ENCODE results near the gene HSBP1L1.

GRCh38 chr18:79918615-79919011 lies 45.8 kb upstream of the HSBP1L1 start:
- no peak for TF ChIP-seq CTCF (IDR thresholded peaks at IDR 0.05; ENCODE audit: insufficient read depth, low read depth, low read length)
- TF ChIP-seq EZH2 (IDR thresholded peaks at IDR 0.05; ENCODE audit: insufficient read depth, low read length), result no peak
